ENCODE data around the gene PTCD2. TPM values are rescaled to one million over a fixed set of nuclear protein-coding genes. Genes with fewer than 3 reads are reported as not detected.

The PTCD2 gene
- total and polyA plus RNA-seq, 2 donors (not counting 3 experiments of a cell fraction or from before 2014, with no cell fraction given), result 4.3 to 6.7 TPM

DNA sequence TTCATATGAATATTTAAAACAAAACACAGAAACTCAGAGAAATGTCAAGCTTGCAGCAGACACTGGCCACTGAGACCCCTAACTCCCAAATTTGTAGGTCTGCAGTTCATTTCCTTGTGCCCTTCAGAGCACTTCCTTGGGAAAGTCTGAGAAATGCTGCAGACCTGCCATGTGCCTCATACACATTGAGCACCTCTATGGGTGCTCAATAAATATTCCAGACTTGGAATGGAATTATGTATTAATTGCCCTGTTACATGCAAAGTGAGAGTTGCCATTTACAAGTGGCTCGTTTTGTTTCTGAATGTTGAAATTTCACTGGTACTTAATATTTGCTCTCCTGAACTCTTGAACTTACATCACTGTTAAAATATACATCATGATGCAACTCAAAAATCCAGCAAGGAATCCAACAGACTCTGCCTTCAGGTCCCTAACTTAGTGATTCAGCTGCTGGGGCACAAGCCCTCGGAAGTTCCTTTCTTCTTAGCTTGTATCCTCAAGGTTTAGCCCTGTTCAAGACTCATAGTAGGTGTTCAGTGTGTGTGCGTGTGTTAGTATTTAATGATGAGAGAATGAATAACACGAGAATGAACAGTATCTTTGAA lies 90.6 kb downstream of the PTCD2 start:
- Histone ChIP-seq H2AFZ (ENCODE audit: low read depth, low read length) (no peak overlapping the region), H3K27me3 (ENCODE audit: control insufficient read depth in 2 of 2, insufficient read depth in 2 of 2, low read length in 2 of 2) (no peaks in the 10 kb centered on the region), H3K9me3 (replicated peaks; ENCODE audit: control insufficient read depth, insufficient read depth, low read length) (no peaks in the 10 kb centered on the region), H3K27ac (ENCODE audit: insufficient read depth, low read depth, low read length) (no peak overlapping the region), H3K4me3 (replicated peaks in 1 of 3; ENCODE audit: insufficient read depth in 1 of 3, low read depth in 1 of 3, low read length in 3 of 3) (no peak overlapping the region), H4K20me1 (replicated peaks; ENCODE audit: control insufficient read depth, extremely low read depth, insufficient read depth, low read length) (no peaks in the 10 kb centered on the region), H3K9me1 (replicated peaks; ENCODE audit: control insufficient read depth, extremely low read depth, insufficient read depth, low read length) (no peaks in the 10 kb centered on the region), H3K9ac (replicated peaks; ENCODE audit: extremely low read depth, insufficient read depth, low read length) (no peak overlapping the region), H3K4me2 (ENCODE audit: insufficient read depth, low read length) (no peak overlapping the region), H3K36me3 (ENCODE audit: control insufficient read depth in 2 of 2, extremely low read depth in 1 of 2, insufficient read depth in 2 of 2, low read length in 2 of 2) (no peaks in the 10 kb centered on the region), H3K4me1 (ENCODE audit: control insufficient read depth, extremely low read depth, insufficient read depth, low read length) (no peaks in the 10 kb centered on the region), H3K79me2 (ENCODE audit: control insufficient read depth, insufficient read depth, low read length) (no peaks in the 10 kb centered on the region)
- TF ChIP-seq POLR2AphosphoS5 (IDR thresholded peaks at IDR 0.05; ENCODE audit: insufficient read depth, low read depth, low read length) (no peak), JUN (IDR thresholded peaks at IDR 0.05; ENCODE audit: borderline replicate concordance, insufficient read depth, insufficient read length, low read depth) (no peak), GATA2 (IDR thresholded peaks at IDR 0.05; ENCODE audit: insufficient read depth, insufficient read length, low read depth, low read length) (no peak), EZH2 (IDR thresholded peaks at IDR 0.05; ENCODE audit: borderline replicate concordance, low read depth, low read length, severe bottlenecking) (no peak), FOS (IDR thresholded peaks at IDR 0.05; ENCODE audit: borderline replicate concordance, insufficient read depth, low read length) (no peak), MYC (IDR thresholded peaks at IDR 0.05; ENCODE audit: low read depth, low read length) (no peak), POLR2A (IDR thresholded peaks at IDR 0.05; ENCODE audit: low read depth, low read length) (no peak)
- intact Hi-C loops (cut with micrococcal nuclease), result no loop called here
- DNase-seq (ENCODE audit: low read depth, low spot score), result no peak
- ChIA-PET POLR2A (no interaction called here), CTCF (interaction anchor here (2.4 kb wide), 1 partner anchor 113 kb away, joined by 5 read pairs; no protein-coding TSS in a partner anchor)
- BruUV-seq (replicated peaks), result no TSS peak
- dilution Hi-C loops (cut with MboI; ENCODE audit: extremely low pct_ligation_motif_present, low sequenced_read_pairs), result no loop called here
- FAIRE-seq, result no peak
